GM18499 (cell line): ENCODE data around the gene KCNAB2.
"Not testable (repeated sequence)": the region's sequence is repeated elsewhere in the genome, so short reads cannot be mapped to it uniquely, and the experiment has no call there.

ENCODE experiments used
- ATAC-seq: cut with Tn5 transposase; IDR thresholded peaks from one replicate; pipeline ENCODE4 v1.9.1; 2021; ENCODE audit warnings: moderate number of reproducible peaks; ENCODE audit not compliant: insufficient read depth, unreplicated experiment

Gene KCNAB2

DNA sequence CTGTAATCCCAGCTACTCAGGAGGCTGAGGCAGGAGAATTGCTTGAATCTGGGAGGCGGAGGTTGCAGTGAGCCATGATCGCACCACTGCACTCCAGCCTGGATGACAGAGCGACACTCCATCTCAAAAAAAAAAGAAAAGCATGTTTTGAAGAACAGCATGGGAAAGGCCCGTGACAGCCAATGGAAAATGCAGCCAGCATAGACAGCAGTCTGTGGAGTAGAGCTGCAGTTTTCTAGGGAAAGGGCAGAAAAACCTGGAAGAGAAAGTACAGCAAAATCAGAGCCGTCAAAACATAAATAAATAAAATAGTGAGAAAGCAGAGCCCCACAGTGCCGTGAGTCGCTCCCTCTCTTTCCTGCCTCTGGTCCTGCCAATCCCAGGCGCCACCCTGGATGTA, 31.4 kb downstream of the KCNAB2 start:
- not testable (repeated sequence) for ATAC-seq

DNA sequence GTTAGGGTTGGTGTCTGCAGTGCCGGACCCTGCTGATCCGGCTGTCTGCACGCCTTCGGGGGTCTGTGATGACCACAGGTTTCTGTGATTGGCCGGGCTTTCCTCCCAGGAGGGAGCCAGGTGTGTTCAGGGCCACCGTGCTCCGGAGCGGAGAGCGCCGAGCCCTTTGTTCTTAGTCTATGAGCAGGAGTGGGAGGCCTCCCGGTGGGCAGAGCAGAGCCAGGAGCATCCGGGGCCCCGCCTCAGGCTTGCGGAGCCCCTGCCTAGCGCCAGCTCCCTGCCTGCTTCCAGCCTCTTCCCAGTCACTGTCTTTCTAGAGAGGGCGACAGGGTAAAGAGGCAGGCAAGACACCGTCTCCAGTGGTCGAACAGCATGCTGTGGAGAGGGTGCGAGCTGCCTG, 31.8 kb downstream of the KCNAB2 start:
- ATAC-seq = no peak

DNA sequence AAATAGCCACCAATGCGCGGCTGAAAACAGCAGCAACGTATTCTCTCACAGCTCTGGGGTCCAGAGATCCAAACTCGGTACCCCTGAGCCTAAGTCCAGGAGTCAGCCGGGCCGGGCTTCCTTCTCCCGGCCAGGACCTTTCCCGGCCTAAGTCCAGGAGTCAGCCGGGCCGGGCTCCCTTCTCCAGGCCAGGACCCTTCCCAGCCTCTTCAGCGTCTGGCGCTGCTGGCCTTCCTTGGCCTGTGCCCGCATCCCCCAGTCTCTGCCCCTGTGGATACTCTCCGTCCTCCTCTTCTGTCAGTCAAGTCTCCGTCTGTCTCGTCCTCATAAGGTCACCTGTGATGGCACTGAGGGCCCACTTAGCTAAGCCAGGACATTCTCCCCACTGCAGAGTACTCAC, 32.2 kb downstream of the KCNAB2 start:
- ATAC-seq = no peak

DNA sequence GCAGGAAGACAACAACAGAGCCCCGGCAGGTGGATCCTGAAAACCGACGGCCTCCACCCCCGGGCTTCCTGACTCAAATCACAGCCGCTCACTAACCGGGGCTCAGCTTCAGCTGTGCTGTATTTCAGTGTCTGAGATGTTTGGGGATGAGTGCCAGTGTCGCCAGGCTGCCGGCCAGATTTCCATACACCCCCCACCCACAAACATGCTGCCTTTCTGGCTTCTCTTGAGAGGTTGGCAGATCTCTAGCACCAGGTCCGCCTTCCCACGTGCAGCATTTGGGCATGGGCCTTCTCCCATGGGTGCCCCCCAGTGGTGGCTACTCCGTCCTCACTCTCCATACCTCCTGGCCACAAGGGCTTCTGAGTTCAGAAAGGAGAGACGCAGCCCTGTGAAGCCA, 34.8 kb downstream of the KCNAB2 start:
- ATAC-seq = no peak

DNA sequence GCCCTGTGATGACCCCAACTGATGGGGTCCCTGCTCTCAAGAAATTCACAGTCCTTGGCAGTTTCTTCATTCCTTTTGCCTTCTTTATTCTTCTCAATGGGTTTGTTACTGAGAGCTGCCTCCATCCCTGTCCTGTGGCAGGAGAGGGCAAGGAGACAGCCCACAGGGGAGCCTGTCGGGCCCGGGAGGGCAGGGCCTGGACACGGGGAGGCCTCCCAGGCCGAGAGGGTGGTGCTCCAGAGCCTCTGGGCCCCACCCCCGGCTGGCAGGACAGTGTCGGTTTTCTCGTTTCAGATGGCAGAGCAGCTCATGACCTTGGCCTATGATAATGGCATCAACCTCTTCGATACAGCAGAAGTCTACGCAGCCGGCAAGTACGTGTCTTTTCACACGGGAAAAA, 36.2 kb downstream of the KCNAB2 start:
- no peak for ATAC-seq

DNA sequence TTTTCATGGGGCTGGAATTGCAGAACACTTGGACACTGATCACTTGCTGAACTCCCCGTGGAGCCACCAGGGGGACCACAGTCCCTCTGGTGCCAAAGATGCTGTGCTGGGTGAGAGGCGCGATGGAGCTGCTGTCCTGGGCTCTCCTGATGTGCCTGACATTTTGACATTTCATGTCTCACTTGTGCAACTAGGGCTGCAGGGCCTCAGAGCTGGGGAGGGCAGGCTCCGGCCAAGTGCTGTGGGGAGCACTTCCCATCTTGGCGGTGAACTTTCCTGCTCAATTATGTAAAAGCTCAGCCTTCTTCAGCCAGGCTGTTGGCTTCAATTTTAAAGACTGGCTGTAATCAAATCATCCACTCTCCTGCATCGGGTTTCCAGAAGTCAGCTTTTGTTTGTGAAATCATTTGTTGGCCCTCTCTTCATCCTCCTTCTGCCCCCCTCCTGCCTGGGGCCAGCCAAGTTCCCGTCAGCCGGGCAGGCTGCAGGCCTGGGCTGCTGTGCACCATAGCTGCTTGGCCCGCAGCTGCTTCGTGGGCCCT, 36.8 kb downstream of the KCNAB2 start:
- ATAC-seq = no peak

DNA sequence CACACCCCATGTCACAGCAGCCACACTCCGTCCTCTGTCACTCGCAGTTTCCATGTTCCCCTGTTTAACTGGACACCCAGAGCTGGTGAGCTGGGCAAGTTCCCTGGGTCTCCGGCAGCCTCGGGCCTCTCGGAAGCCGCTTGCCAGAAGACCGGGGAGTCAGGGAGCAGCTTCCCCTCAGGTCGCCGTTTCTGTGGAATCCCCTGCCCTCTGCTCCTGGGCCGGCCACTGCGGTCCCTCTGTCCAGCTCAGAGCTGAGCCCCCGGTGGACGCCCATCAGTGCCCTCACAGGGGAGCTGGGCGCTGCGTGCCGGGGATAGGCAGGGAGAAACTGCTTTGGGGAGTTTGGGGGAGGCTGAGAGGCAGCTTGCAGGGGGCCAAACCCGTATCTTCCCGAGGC, 37.7 kb downstream of the KCNAB2 start:
- no peak for ATAC-seq

DNA sequence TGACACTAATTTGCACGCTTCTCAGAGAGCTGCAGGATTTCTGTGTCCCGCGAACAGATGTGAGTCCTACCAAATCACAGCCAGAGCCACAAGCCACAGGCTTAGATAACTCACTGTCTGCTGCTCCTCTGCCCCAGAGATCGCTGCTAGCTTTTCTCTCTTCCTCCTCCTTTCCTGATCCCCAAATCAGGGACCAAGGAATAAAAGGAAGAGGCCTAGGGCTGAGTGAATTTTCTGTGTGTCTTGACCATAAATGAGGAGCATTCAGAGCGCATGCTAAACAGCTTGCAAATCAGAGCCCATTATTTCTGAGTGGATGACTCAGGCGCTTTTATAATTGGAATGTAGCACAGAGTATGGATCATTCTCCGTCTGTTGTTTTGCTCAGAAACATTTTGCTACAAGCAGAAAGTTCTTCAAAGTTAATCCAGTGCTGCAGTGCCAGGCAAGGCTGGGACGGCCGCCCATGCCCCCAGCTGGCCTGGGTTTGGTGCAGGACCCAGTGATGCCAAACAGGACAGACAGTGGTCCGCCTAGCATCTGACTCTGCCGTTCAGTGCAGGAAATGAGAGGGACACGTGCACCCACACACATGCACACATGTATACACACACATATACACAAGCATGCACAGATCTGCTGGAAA, 38.2 kb downstream of the KCNAB2 start:
- ATAC-seq = no peak

DNA sequence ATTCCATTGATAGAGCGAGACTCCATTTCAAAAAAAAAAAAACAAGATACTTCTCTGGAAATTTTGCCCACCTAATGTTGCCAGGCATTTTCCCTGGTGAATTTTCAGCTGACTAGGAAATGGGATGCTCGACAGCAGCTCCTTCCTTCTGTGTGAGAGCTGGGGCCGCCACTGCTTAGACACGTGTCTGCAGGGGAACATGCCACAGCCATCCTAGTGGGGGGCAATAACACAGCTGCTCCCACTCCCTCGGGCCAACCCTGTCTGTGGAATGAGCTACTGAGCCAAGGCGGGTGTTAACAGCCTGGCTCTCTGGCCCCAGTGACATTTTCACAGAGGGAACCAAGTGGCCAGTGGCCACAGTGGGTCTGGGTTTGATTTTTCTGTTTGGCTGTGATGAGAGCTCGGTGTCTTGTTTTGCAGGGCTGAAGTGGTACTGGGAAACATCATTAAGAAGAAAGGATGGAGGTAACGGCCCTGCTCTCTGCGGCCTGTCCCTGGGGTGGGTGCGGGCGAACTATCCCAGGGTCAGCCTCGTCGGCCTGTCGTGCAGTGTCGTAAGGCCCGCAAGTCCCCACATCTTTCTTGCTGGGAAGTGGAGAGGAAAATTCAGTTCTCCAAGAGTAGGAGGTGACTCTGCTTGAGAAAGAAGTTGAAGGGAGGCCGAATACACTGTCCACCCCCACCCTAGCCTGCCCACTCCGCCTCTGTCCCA, 39.2 kb downstream of the KCNAB2 start:
- no peak for ATAC-seq

DNA sequence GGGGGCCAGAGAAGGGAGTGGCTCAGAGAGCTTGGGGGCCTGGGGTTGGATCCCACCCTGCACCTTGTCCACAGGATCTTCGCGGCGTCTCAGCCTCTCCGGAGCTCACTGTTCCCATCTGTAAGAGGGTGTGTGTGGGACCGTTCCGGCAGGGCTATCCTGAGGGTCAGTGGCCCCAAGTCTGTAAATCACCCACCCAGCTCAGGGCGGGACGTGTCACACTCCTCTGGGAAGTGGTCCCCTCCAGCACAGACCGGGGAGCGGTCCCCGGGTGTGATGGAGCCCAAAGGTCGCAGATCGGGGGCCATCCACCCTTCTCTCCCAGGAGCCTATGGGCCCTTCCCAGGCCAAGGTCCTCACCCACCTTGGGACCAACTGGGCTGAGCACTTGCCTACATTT, 40.0 kb downstream of the KCNAB2 start:
- ATAC-seq = no peak

DNA sequence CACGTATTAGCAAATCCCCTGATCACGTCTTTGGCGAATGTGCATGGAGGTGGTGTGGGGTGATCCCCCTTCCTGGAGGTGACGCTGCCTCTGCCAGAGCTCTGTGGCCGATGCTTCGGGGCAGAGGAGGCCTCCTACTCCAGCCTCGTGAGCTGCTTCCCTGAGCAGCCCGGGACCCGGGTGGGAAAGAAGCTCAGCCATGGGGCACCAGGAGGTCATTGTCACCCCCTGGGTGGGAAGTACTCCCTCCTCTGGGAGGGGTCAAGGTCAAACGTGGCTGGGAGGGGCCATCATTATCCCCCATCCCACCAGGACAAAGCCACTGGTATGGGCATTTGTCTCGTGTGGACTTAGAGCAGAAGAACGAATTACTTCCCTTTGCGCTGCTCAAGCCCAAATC, 40.7 kb downstream of the KCNAB2 start:
- ATAC-seq = no peak

DNA sequence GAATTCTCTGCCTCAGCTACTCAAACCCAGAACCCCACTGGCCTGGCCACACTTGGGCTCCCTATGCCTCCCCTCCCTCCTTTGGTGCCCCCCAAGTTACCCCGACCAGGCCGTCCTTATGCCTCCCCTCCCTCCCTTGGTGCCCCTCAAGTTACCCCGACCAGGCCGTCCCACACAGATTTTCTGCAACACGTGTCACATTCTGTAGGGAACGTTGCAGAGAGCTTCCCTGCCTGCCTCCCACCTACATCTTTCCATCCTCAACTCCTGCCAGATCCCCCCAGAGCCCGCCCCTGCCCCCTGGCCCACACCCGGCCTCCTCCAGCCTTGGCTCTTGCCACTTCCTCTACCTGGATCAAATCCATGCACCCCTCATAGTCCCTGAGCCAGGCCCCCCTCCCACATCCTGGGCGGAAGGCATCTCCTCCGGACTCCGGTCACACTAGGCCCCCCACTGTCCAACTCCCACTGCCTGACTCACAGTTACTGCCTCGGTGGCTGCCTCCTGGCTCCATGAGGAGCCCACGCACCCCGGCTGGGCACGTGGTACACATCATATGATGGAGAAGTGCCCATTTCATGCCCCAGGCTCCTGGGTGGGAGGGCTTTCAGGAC, 41.2 kb downstream of the KCNAB2 start:
- no peak for ATAC-seq

DNA sequence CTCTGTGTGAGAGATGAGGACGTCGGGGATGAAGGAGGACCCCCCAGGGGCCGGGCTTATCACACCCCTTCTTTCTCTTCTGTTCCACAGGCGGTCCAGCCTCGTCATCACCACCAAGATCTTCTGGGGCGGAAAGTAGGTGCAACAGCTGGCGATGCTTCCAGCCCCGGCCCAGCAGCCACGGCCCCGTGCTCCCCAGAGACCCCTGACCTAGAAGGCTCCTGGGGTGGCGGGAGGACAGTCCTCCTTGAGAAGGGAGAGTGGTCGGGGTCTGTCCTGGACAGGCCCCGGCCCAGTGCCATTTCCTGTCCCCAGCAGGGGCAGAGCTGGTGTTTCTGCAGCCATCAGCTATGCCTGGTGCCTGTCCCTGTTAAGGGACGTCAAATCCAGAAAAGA, 41.7 kb downstream of the KCNAB2 start:
- ATAC-seq = no peak

DNA sequence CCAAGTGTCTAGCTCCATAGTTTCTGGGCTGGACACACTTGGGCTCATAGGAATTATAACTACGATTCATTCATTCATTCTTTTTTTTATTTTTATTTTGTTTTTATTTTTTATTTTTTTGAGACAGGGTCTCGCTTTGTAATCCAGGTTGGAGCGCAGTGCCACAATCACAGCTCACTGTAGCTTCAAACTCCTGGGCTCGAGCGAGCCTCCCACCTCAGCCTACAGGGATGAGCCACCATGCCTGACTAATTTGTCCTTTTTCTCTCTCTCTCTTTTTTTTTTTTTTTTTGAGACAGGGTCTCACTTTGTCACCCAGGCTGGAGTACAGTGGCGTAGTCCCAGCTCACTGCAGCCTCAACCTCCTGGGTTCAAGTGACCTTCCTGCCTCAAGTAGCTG, 42.3 kb downstream of the KCNAB2 start:
- no peak for ATAC-seq

DNA sequence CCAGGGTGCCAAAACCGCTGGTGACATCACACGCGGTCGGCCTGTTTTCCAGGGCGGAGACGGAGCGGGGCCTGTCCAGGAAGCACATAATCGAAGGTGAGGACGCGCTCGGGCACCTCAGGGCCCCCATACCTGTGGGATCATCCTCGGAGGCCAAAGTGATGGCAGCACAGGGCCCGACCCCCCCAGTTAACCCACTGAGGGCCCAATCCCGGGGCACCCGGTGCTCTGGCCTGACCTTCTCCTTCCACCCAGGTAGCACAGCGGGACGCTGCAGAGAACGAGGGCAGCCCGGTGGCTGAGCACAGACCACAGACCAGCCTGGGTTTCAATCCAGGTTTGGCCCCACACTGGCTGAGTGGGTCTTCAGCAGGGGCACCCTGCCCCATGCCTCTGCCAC, 43.3 kb downstream of the KCNAB2 start:
- no peak for ATAC-seq

DNA sequence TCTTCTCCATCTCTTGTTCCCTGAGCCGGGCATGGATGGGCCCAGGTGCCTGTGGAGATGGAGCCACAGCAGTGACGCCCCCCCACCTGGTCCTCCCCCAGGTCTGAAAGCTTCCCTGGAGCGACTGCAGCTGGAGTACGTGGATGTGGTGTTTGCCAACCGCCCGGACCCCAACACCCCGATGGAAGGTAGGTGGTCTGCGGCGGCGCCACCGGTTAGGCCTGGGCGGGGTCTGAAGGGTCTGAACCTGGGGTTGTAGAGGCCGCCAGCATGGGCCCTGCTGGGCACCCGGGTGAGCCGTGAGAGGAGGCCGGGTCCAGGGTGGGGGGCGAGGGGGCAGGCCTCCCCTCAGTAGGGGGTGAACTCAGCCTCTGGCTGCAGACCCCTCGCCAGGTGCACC, 44.6 kb downstream of the KCNAB2 start:
- ATAC-seq = no peak

DNA sequence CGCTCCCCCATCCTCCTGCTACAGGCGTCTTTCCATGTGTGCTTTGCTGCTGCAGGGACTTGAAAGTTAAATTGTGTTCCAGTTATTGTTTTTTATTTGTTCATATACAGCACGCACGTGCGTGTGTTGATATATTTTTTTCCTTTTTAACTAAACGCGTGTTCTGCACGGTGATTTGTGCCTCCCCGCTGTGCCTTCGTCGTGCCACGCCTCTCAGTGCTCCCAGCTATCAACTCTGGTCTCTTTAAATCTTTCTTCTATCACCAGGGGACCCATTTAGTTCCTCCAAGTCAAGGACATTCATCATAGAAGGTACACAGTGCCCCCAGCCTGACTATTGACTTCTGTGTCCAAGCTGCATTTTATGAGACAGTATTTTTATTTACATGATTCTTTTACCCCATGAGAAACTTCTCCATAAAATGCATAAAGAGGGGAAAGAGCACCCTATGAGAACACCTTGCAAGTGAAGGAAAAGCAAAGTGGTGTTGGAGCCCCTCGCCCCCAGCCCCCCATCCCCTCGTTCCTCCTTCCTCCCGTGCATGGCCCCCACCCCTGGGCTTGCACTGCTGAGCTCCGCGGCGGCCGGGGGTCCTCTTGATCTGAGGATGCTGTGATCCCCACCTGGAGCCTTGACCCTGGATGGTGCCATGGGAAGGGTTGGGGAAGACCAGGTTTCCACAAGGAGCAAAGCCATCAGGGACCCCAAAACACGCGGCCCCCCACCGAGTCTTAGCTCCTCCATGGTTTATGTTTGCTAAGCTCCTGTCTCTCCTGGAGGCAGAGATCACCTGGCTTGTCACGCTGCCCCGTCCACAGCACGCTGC, 45.5 kb downstream of the KCNAB2 start:
- no peak for ATAC-seq

DNA sequence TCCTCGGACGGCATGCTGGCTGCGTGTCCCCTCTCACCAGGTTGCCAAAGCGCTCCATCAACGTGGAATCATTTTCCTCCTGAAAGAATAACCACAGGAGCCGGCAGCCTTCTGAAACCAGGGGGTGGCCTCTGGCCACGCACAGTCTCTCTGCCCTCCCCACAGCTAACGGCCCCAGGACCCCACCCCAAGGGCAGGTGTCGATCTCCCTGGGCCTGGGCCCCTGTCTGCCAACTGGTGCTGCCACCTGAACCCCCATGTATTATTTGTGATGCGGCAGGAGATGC, 46.1 kb downstream of the KCNAB2 start:
- no peak for ATAC-seq

DNA sequence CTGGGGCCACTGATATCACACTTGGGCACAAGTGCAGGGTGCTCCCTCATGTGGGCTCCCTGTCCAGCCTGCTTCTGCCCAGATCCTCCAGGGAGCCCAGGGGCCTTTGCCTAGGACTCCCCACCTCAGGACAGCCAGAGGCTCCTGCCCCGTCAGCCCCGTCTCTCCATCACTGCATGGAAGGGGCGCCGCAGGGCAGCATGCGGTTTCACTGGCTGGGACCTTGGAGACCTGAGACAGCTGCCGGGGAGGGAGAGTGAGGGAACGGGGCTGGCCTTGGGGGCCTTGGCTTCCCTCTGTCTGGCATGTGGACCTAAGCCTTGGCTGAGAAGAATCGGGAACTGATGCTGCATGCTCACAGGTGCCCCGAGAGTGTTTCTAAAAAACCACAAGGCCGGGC, 46.5 kb downstream of the KCNAB2 start:
- no peak for ATAC-seq

DNA sequence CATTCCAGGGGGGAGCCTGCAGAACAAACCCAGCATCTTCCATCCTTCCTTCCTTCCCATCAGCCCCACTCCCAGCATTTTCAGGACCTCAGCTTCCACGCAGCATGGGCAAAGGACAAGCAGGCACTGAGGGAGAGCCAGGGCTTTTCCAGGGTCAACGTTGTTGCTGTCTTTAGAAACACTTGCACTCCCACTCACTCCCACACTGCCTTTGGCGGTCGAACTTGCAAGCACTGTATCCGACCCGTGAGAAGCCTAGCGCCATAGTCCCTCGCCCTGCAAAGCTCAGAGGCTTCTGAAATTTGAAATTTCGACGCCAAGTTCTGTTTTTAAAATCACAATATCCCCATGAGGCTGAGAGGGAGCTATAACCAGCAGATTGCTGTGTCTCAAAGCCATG, 47.4 kb downstream of the KCNAB2 start:
- no peak for ATAC-seq

DNA sequence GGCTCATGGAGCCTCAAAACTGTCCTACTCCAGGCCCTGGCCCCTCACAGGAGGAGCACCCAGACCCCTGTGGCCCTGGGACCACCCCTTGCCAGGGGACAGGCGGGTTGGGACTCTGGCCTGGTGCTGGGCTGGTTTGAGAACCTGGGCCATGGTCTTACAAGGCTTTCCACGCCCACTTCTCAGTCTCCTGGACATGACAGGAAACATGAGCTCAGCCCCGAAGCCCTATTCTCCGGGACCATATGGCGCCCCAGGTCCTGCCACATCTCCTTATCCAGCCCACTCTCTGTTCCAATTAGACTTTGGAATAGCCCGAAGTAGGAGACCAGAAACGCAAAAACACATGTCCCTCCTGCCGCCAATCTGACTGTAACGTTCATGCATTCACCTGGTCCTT, 47.9 kb downstream of the KCNAB2 start:
- ATAC-seq = no peak
